Measurements from ENCODE around the gene SAC3D1. TPM values are rescaled to one million over a fixed set of nuclear protein-coding genes. Genes with fewer than 3 reads are reported as not detected.

The SAC3D1 gene
- total and polyA plus RNA-seq, 12 donors = 4.4 to 23.6 (median 10.5) TPM

GRCh38 chr11:65066805-65067291 is 25.8 kb downstream of the SAC3D1 start:
- TF ChIP-seq CTCF (IDR thresholded peaks at IDR 0.05) (no peak), POLR2A (IDR thresholded peaks at IDR 0.05) (no peak)
- no peak for DNase-seq
- 74 to 83% (median 78%) methylated on average over 2 to 4 of the region's 4 CpGs for WGBS, 4 donors
- H3K27ac ChIP-seq = no peak overlapping the region
- H3K4me1 ChIP-seq (replicated peaks in 1 of 2) = no peaks in the 10 kb centered on the region
- H3K27me3 ChIP-seq = no peaks in the 10 kb centered on the region
- intact Hi-C loops (cut with DNase I) = no loop called here
- no peaks in the 10 kb centered on the region for H3K9me3 ChIP-seq (replicated peaks in 1 of 3)
- no peaks in the 10 kb centered on the region for H3K36me3 ChIP-seq (replicated peaks in 1 of 2)
- H3K4me3 ChIP-seq = no peak overlapping the region

- no peaks in the 10 kb centered on the region for H3K9me3 ChIP-seq (replicated peaks in 1 of 3)
- WGBS, 4 donors = 76 to 85% (median 78%) methylated on average over 3 to 10 of the region's 10 CpGs
- no peak overlapping the region for H3K27ac ChIP-seq
- DNase-seq = no peak
- no peak overlapping the region for H3K4me3 ChIP-seq
- no peaks in the 10 kb centered on the region for H3K27me3 ChIP-seq
- TF ChIP-seq CTCF (IDR thresholded peaks at IDR 0.05) = no peak
- no peak for TF ChIP-seq POLR2A (IDR thresholded peaks at IDR 0.05)
- no peaks in the 10 kb centered on the region for H3K36me3 ChIP-seq (replicated peaks in 1 of 2)
- intact Hi-C loops (cut with DNase I) = no loop called here
- H3K4me1 ChIP-seq (replicated peaks in 1 of 2) = no peaks in the 10 kb centered on the region
Measured at GRCh38 chr11:65067446-65067845, 26.4 kb downstream of the SAC3D1 start.

- TF ChIP-seq CTCF (IDR thresholded peaks at IDR 0.05) = no peak
- TF ChIP-seq POLR2A (IDR thresholded peaks at IDR 0.05) = no peak
Measured at GRCh38 chr11:65069217-65069616, 28.2 kb downstream of the SAC3D1 start.

GRCh38 chr11:65071907-65072630 is 31.1 kb downstream of the SAC3D1 start:
- DNase-seq = no peak
- intact Hi-C loops (cut with DNase I) = loop anchor here in 1 of 2 donors (10.0 kb wide), 1 partner anchor 57 kb away; the partner anchor contains the start of gene ARL2
- Histone ChIP-seq H3K9me3 (replicated peaks in 1 of 3) (no peaks in the 10 kb centered on the region), H3K36me3 (replicated peaks in 1 of 2) (no peaks in the 10 kb centered on the region), H3K27me3 (no peaks in the 10 kb centered on the region), H3K4me1 (replicated peaks in 1 of 2) (no peaks in the 10 kb centered on the region), H3K27ac (no peak overlapping the region), H3K4me3 (no peak overlapping the region)
- TF ChIP-seq CTCF (IDR thresholded peaks at IDR 0.05) (no peak), POLR2A (IDR thresholded peaks at IDR 0.05) (no peak)
- WGBS, 4 donors = 62 to 67% (median 66%) methylated on average over 4 of the region's 4 CpGs

More at GRCh38 chr11:65069217-65069616, 28.2 kb downstream of the SAC3D1 start:
- Histone ChIP-seq H3K27ac (no peak overlapping the region), H3K36me3 (replicated peaks in 1 of 2) (no peaks in the 10 kb centered on the region), H3K27me3 (no peaks in the 10 kb centered on the region), H3K4me3 (no peak overlapping the region), H3K4me1 (replicated peaks in 1 of 2) (no peaks in the 10 kb centered on the region), H3K9me3 (replicated peaks in 1 of 3) (no peaks in the 10 kb centered on the region)
- no peak for DNase-seq
- intact Hi-C loops (cut with DNase I) = no loop called here
- WGBS, 4 donors = 59 to 67% (median 65%) methylated on average over 9 of the region's 9 CpGs

All from adrenal gland (tissue), 12 donors.